Sigmoid colon (tissue), 3 donors: ENCODE results near the gene GRID2.

Experiments
- POLR2A ChIP-seq, 2 donors: fragments of 450-650 bp; IDR thresholded peaks; one replicate each; pipeline ENCODE4 v1.6.1; 2016; ENCODE audit warnings: antibody characterized with exemption in 2 of 2, mild to moderate bottlenecking in 2 of 2, moderate library complexity in 2 of 2
- TF ChIP-seq, protein P1 (sequence below), 4 experiments: fragments of 450-650 bp in 3 of 4; fragments of 200-600 bp in 1 of 4; IDR thresholded peaks; one replicate each; pipeline ENCODE4 v1.5.1; 2016 to 2019; ENCODE audit warnings: antibody characterized with exemption in 4 of 4, mild to moderate bottlenecking in 3 of 4, moderate library complexity in 2 of 4

DNA sequence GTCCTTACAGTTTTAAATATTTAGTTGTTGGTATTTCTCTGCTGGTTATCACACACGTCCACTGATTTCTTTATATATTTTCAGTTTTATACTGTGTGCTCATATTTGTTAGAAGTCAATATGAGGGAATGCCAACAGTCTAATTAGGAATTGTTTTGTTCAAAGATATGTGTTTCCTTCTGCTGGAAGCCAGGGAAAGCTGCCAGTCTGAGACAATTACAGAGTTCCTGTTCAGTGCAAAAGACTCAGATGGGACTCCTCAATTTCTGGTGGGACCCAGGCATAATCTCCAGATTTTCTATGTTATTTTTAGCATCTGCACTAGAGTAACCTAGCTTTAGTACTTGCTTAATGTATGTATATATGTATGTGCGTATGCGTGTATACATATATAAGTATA lies 486.0 kb downstream of the GRID2 start:
- no peak for TF ChIP-seq POLR2A (IDR thresholded peaks at IDR 0.05)
- TF ChIP-seq, protein P1, sequence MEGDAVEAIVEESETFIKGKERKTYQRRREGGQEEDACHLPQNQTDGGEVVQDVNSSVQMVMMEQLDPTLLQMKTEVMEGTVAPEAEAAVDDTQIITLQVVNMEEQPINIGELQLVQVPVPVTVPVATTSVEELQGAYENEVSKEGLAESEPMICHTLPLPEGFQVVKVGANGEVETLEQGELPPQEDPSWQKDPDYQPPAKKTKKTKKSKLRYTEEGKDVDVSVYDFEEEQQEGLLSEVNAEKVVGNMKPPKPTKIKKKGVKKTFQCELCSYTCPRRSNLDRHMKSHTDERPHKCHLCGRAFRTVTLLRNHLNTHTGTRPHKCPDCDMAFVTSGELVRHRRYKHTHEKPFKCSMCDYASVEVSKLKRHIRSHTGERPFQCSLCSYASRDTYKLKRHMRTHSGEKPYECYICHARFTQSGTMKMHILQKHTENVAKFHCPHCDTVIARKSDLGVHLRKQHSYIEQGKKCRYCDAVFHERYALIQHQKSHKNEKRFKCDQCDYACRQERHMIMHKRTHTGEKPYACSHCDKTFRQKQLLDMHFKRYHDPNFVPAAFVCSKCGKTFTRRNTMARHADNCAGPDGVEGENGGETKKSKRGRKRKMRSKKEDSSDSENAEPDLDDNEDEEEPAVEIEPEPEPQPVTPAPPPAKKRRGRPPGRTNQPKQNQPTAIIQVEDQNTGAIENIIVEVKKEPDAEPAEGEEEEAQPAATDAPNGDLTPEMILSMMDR (IDR thresholded peaks at IDR 0.05) = no peak
